GM21786 (cell line): Measurements from ENCODE around the gene MARCHF10.
"Not testable (repeated sequence)": the region's sequence is repeated elsewhere in the genome, so short reads cannot be mapped to it uniquely, and the experiment has no call there.

Experiments used
- ATAC-seq: cut with Tn5 transposase; IDR thresholded peaks from one replicate; pipeline ENCODE4 v1.9.1; 2021; ENCODE audit not compliant: unreplicated experiment

MARCHF10 gene

DNA sequence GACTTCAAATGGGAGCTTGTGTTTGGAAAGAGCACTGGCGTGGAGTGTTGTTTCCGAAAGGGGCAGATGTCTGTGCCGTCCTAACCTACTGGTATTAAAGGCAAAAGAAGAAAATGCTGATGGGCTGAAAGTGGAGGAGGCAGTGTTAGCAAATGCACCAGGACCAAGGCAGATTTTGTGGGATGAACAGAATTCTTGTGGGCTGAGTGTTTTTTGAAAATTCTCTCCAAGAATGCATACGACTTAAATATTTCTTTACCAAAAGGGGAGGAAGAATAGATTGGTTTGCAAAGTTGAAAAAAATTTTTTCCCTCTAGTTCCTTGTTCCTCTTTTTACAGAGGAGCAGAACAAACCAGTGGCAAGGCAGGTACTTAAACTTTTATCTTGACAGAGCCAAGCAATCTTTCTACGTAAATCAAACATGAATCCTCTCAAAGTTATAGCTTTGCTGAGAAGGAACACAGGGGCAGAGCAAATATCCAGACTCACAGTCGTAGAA lies 16.8 kb downstream of the MARCHF10 start:
- no peak for ATAC-seq

DNA sequence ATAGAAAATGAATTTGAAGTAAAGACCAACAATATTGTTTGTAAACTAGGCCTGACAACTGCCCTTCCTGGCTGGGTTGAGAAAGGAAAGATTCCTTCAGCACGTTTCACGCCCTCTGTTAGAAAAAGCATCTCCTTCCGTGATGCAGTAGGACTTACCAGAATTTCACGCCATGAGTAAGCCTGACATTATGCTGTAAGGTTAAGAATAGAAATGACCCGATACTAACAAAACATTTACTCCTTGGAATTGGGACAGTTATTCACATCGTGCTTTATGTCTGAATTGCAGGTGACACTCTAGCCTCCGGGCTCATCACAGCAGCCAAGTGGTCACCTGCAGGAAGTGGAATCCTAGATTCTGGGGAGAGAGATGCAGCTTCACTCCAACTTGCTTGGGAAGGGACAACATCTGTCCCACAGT lies 17.5 kb downstream of the MARCHF10 start:
- no peak for ATAC-seq

DNA sequence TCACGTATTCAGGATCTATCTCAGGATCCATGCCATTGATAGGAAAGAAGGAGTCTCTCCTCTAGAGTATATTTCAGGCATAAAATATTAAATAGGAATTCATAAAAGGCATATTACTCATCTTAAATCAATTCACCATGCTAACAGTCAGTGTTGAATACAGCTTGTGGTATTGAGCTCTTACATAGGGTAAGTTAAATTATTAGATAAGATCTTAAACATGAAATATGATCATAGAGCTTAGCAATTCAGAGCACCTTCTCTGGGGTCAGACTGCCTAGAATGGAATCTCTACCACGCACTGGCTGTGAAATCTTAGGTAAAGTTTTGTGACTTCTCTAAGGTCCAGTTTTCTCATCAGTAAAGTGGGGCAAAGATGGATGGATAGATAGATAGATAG lies 20.7 kb downstream of the MARCHF10 start:
- no peak for ATAC-seq

DNA sequence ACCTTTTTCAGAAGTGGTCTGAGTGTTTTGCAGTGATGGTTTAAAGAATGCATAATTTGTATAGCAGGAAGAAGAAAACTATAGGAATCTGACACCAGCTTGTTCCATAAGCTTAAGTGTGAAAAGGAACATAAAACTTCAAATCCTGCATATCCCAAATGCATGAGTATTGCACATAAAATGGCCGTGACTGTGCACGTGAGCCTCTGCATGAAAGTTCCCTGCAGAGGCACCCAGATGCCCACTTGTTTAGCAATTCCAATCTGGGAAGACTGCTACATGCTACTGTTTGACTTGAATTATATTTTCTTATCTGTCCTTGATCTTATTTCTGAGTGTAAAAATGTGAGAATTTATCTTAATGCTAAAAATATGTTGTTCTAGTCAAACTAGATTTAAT lies 21.5 kb downstream of the MARCHF10 start:
- no peak for ATAC-seq

DNA sequence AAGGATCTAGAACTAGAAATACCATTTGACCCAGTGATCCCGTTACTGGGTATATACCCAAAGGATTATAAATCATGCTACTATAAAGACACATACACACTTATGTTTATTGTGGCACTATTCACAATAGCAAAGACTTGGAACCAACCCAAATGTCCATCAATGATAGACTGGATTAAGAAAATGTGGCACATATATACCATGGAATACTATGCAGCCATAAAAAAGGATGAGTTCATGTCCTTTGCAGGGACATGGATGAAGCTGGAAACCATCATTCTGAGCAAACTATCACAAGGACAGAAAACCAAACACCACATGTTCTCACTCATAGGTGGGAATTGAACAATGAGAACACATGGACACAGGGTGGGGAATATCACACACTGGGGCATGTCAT lies 22.1 kb downstream of the MARCHF10 start:
- not testable (repeated sequence) for ATAC-seq

DNA sequence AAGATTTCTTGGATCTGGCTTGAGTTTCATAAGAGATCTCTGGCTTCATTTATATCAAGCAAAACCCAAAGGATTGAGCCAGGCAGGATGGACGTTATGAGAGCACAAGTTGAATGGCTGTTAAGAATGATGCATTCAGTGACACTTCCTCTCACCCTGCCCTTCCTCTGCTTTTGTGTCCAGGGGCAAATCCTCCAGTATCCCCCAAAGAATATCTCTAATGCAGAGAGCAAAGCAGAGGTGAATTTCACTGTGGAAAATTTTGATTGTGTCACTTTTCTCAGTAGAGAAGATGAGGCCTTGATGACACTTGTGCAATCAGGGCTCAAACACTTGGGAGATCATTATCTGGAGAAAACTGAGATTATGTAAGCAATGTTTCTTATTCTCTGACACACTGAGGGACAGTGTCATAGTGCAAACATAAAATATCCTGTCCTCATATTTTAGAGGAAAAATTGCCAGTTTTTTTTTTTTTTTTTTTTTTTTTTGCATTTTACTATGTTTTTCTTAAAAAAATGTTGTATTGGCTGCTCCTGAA lies 25.3 kb downstream of the MARCHF10 start:
- no peak for ATAC-seq

DNA sequence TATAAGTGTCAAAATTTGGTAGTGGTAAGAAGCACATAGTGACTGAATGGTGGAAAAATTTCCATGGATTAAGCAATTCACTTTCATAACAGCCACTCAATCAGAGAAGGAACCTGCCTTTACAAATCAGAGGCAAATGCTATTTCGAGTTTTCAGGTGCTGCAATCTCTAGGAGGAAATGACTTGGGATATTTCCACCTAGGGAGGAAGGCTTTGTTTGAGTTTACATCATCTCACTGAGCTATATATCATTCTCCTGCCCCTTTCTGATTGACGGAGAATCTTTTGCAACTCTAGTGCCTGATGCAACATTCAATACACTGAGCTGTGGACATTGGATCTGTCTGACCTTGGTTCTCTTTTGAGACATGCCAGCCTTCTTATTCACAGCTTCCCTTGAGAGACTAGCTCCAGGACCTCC lies 26.3 kb downstream of the MARCHF10 start:
- no peak for ATAC-seq

DNA sequence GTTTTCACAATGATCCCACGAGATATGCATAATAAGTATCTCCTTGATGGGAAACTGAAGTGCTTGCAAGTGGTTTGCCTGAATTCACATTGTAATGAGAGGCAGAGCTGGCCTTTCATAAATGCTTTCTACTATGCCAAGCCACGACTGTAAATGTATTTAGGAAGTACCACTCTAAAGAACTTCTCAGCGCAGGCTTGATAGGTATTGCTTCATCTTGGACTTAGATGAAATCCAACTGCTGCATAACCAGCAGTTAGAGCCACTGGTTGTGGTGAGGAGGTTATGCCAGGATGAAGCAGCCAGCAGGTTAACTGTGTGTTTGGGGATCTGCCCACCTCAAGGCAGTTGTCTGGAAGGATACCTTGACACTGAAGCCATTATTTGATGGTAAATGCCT lies 26.8 kb downstream of the MARCHF10 start:
- no peak for ATAC-seq

DNA sequence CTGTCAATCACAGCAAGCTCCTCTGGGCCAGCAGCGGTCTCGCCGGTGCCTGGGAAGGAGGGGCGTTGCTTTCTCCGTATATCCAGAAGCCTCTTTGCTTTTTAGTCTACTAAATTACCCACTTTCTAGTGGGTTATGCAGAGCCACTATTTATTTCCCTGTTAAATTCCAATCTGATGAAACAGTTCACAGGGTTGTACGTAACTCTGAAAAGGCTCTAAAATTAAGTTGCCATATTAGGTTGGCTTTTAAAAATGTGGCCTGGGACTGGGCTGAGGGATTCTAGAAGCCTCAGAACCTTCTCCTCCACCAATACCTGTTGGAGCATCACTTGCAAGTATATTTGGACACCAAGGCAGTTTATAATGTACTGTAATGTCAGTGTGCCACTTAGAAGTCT lies 27.2 kb downstream of the MARCHF10 start:
- no peak for ATAC-seq

DNA sequence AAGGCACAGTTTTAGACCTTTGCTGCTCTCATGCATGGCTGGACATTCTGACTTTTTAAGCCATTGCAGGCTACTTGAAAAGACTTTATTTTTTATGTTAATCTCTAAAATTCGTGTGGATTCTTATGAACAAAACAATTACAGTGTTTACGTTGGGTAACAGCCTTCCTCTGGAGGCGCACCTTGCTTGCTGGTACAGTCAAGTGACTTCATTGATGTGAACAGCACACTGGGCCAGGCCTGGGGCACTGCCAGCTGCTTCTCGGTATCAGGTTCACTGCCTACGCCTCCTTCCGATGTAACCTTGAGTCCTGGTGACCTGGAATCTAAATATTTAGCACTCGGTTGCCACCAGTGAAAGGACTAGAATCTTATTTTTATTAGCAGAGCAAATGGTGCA lies 27.8 kb downstream of the MARCHF10 start:
- ATAC-seq: no peak

DNA sequence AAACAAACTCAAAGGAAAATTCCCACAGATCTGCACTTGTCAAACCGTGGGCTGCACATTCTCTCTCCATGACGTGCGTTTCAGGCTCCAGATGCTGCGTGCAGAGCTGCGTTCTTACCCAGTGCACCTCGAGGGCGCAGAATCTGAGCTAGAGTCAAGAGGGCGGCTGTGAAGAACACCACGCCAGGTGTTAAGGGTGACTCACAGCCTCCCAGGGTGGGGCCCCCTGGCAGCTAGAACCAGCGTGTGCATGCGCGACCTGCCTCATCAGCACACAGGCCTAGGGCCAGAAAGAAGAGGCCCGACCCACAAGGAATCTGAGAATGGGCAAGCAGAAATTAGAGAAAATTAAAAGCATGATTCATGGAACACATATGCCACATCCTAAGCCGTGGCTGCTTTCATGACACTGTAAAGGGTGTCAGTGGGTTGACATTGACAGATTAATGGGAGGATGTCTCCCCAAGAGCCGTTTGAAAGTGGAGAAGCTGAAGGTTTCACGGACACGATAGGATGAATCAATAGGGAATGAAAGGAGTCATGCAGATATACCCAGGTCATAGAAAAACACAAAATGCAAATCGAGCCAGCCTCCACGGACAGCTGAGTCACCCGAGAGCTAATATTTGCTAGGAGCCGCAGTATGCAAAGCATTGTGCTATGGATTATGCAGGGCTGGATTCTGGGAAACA lies 29.0 kb downstream of the MARCHF10 start:
- no peak for ATAC-seq

DNA sequence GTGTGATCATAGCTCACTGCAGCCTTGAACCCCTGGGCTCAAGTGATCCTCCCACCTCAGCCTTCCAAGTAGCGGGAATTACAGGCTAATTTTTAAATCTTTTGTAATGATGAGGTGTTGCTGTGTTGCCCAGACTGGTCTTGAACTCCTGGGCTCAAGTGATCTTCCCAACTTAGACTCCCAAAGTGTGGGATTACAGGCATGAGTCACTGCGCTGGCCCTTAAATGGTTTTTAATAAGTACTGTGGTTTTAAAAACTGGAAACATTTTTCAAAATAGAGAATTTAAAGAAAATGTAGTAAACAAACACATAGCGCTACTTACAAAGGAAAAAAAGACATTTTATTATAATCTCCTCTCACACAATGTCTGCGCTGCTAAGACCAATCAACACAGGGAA lies 32.2 kb downstream of the MARCHF10 start:
- no peak for ATAC-seq

DNA sequence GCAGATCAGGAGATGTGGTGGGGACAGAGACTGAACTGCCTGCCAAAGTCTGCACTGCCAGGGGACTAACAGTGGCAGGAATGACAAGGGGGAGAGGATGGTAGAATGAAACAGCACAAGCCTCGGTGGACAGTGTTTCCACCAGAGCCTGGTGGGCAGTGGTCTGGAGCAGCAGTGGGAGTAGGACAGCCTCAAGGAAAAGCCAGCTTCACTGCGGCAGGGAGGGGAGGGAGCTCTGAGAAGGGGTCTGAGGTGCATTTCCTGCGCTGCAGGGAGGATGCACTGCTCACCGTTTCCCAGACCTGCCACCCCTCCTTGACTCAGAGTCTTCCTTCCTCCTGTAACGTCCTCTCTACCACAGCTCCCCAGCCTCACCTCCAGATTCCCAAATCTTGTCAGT lies 33.8 kb downstream of the MARCHF10 start:
- ATAC-seq: no peak

DNA sequence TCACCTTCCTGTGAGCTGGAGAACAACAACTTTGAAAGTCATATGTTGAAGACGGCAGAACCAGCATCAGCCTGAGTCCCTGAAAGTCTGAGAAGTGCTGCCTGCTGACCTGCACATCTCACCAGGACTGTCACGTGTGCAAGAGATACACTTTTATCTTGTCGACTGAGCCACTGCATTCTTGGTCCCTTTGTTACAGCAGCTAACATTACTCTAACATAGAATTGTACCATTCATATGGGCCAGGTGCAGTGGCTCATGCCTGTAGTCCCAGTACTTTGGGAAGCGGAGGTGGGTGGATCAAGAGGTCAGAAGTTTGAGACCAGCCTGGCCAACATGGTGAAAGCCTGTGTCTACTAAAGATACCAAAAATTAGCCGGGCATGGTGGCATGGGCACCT lies 40.1 kb downstream of the MARCHF10 start:
- ATAC-seq: no peak

DNA sequence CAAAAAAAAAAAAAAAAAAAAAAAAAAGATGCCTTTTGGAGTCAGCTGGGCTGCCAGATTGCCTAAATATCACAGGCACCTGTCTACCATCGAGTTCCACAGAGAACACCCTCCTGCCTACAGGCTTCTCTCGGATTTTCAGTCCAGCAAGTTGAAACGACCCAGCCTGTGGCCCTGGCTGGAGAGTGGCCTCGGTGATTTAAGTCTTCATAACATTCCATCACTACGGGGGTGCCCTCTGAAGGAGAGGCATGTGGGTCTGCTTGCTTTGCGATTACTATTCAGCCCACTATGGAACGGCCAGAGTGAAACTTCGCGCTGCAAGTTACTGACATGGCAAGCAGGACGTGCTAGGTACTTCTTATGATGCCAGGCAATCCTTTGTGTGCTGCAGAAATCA lies 42.8 kb downstream of the MARCHF10 start:
- ATAC-seq: no peak

DNA sequence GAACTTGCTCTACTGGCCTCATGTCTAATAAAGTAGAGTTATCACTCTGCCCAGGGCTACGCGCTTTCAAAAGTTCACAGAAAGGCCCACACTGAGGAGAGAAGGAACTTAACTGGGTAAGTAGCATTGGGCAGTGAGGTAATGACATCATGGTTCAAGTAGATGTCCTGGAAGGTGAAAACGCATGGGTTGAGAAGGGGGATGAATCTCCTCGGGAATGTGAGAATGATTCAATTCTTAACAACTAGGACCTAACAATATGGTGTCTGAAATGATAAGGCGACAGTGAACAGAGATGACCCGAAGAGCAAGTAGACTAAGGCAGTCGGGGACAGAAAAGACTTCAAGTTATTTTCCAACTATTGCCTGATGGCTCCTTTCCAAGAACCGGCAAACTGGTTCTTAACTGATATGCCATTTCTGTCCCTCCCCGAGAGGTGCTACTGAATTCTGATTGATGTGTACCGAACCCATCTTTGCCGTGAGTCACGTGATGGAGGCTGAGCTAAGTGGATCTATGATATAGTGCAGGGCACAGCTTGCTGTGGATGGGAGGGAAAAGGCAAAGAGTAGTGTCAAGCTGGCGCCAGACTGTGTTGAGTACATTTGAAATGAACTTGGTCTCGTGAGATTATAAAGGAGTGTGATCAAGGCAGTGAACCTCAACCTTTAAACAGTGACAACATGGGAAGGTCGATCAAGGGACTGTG lies 44.1 kb downstream of the MARCHF10 start:
- ATAC-seq: no peak

DNA sequence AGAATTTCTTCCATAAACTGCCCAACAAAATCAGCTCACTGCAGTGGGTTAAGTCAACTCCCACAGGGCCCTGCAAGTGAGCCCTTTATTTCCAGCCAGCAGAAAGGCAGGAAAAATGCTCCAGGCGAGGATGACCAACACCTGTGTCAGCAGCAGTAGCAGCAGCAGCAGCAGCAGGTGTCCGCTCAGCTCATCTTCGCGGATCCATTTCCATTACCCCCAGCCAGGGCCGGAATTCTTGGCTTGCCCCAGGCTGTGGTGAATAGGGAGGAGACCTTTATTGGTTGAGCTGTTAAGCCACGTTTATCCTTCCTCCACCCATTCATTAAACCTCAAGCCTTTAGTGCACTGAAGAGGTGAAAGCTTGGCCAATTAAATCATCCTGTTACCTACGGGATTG lies 46.2 kb downstream of the MARCHF10 start:
- no peak for ATAC-seq

DNA sequence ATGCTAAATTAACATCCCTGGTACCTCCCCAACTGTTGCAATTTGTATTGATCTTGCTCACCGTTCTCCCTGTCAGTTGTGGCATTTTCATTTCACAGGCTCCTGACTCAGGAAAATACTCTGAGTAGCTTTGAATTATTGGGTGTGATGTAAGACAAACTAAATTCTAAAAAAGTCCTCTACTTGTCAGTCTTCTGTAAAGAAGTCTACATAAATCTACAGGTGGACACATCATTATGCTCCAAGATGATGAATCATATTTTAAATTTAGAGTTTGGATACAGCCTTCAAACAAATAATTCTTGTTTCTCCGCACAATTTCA lies 47.2 kb downstream of the MARCHF10 start:
- ATAC-seq: no peak

DNA sequence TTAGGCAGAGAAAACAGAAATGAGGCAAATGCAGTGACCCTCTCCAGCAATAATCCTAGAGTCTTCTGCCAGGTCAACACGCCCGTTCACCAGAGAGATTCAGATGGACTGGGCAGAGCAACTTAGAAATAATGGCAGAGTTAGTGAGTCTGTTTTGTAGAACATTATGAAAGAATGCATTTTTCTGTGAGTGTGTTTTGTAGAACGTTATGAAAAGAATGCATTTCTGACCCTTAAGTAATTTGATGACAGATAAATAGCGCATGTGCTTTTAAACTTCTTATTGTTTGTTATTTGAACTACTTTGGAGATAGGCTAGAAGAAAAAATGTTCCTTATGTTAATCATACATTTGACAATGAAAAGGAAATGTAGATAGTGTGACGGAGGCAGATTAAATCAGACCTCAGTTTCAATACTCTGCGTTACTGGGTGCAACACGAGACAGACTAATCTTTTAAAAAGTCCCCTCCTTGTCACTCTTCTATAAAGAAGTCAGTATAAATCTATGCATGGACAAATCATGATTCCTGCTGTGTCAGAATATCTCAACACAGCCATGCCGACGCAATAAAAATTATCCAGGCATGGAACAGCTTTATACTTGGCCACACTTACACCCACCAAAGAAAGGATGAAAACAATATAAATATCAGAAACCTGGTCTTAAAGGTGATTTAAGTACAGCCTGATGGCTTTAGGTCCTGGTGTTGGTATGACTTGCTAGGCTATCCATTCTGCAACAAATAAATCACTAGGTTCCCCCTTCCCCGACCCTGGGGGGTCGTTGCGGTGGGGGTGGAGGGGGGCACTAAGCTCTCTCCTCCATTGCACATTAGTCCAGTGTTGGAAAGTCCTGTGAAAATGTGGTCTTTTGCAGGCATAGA lies 47.8 kb downstream of the MARCHF10 start:
- ATAC-seq: no peak

DNA sequence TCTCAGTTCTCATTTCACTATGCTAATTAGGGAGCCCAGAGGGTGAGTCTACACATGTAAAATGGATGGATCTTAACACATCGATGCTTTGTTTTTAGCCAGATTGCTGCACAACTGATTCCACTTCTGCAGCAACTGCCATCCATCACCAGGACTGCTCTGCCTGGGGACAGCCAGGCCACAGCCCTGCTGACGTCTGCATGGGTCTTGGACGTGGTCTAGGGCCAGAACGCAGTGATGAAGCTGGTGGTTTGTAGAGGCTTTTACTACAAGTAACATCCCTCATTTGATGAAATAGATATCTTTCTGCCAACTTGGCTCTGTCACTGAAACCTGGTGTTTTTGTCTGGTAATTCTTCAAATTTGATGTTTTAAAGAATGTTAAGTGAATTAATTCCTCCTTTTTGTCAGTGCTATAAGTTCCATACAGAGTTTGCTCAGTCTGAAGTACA lies 50.6 kb downstream of the MARCHF10 start:
- ATAC-seq: no peak

DNA sequence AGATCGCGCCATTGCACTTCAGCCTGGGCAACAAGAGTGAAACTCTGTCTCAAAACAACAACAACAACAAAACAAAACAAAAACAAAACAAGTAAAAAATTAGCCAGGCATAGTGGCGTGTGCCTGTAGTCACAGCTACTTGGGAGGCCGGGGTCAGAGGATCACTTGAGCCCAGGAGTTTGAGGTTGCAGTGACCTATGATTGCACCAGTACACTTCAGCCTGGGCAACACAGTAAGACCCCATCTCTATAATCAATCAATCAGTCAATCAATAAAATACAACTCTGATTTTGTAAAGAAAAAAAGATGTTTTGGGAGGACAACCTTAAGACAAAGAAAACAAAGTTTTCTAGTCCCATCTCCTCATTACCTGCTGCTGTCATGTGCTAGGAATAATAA lies 51.9 kb downstream of the MARCHF10 start:
- no peak for ATAC-seq
